ENCODE results near the gene LDLRAD3.

- TF ChIP-seq CTCF (optimal IDR thresholded peaks at IDR 0.05 in 1 of 3, IDR thresholded peaks at IDR 0.05 in 1 of 3, conservative IDR thresholded peaks at IDR 0.05 in 1 of 3; ENCODE audit: extremely low read depth in 1 of 3, insufficient read depth in 2 of 3, low read length in 3 of 3) (no peak), EZH2 (IDR thresholded peaks at IDR 0.05; ENCODE audit: low read length) (no peak)
Observed at GRCh38 chr11:36127550-36127949, 183.7 kb downstream of the LDLRAD3 start.

Data from keratinocyte (primary cell).